Smooth muscle cell (in vitro differentiated cells): ENCODE measurements around the gene NR5A2. TPM values are rescaled to one million over a fixed set of nuclear protein-coding genes. Genes with fewer than 3 reads are reported as not detected.

Experiments used
- DNase-seq: peaks from one replicate; lab custom pipeline; 2025; ENCODE audit not compliant: unreplicated experiment; lab: John Stamatoyannopoulos, UW
- H2AFZ ChIP-seq: fragments of 200-600 bp; sonication (generic); 2 replicates; pipeline ENCODE4 v1.6.0; 2016; ENCODE audit warnings: antibody characterized with exemption, low read depth, mild to moderate bottlenecking
- H3F3A ChIP-seq: fragments of 200-600 bp; sonication (generic); 2 replicates; pipeline ENCODE4 v1.6.0; 2017; ENCODE audit warnings: antibody characterized with exemption, low read depth
- H3K27ac ChIP-seq: fragments of 200-600 bp; sonication (generic); 2 replicates; pipeline ENCODE4 v1.5.1; 2016; ENCODE audit warnings: low read depth, mild to moderate bottlenecking
- H3K27me3 ChIP-seq: fragments of 200-600 bp; sonication (generic); 2 replicates; pipeline ENCODE4 v1.6.1; 2016; ENCODE audit warnings: low read depth, mild to moderate bottlenecking
- H3K36me3 ChIP-seq: fragments of 200-600 bp; sonication (generic); 2 replicates; pipeline ENCODE4 v1.5.1; 2016; ENCODE audit warnings: low read depth
- H3K4me1 ChIP-seq: fragments of 200-600 bp; sonication (generic); 2 replicates; pipeline ENCODE4 v1.5.1; 2016; ENCODE audit warnings: low read depth
- H3K4me2 ChIP-seq: fragments of 200-600 bp; sonication (generic); 2 replicates; pipeline ENCODE4 v1.6.0; 2016; ENCODE audit warnings: mild to moderate bottlenecking
- H3K4me3 ChIP-seq: fragments of 200-600 bp; sonication (generic); 2 replicates; pipeline ENCODE4 v1.5.1; 2016; ENCODE audit warnings: mild to moderate bottlenecking
- H3K79me2 ChIP-seq: fragments of 200-600 bp; sonication (generic); 2 replicates; pipeline ENCODE4 v1.6.0; 2016; ENCODE audit warnings: low read depth, mild to moderate bottlenecking
- H3K9ac ChIP-seq: fragments of 200-600 bp; sonication (generic); 2 replicates; pipeline ENCODE4 v1.6.0; 2016; ENCODE audit warnings: low read depth
- H3K9me3 ChIP-seq: fragments of 200-600 bp; sonication (generic); replicated peaks from 2 replicates; pipeline ENCODE4 v1.5.1; 2016; ENCODE audit warnings: low read depth
- H4K20me1 ChIP-seq: fragments of 200-600 bp; sonication (generic); 2 replicates; pipeline ENCODE4 v1.6.0; 2016; ENCODE audit warnings: low read depth
- CTCF ChIP-seq: fragments of 200-600 bp; sonication (generic); IDR thresholded peaks from 2 replicates; pipeline ENCODE4 v1.5.1; 2017; ENCODE audit warnings: borderline replicate concordance, mild to moderate bottlenecking, antibody characterized with exemption; ENCODE audit not compliant: insufficient read depth, poor library complexity, severe bottlenecking
- WGBS: methylation state at CpG from one replicate; pipeline ENCODE4 v1.1.7; 2016; ENCODE audit warnings: low lambda C conversion rate; 5-methylcytosine and 5-hydroxymethylcytosine counted together
- polyA plus RNA-seq: library from polyadenylated mRNA; unstranded; fragments of >200 nt; fragmentation: Nextera tagmentation; extraction: Ambion mirVana; gene quantifications from 2 replicates; pipeline ENCODE4 v1.2.1, GENCODE V29; 2016
- total RNA-seq: library from RNA; depleted of rRNA; stranded (reverse); fragments of >200 nt; gene quantifications from 2 replicates; pipeline ENCODE4 v1.2.3, GENCODE V29; 2014

Gene NR5A2
- total and polyA plus RNA-seq, 2 experiments from 2014 or later, result 0.14 to 0.22 TPM

DNA sequence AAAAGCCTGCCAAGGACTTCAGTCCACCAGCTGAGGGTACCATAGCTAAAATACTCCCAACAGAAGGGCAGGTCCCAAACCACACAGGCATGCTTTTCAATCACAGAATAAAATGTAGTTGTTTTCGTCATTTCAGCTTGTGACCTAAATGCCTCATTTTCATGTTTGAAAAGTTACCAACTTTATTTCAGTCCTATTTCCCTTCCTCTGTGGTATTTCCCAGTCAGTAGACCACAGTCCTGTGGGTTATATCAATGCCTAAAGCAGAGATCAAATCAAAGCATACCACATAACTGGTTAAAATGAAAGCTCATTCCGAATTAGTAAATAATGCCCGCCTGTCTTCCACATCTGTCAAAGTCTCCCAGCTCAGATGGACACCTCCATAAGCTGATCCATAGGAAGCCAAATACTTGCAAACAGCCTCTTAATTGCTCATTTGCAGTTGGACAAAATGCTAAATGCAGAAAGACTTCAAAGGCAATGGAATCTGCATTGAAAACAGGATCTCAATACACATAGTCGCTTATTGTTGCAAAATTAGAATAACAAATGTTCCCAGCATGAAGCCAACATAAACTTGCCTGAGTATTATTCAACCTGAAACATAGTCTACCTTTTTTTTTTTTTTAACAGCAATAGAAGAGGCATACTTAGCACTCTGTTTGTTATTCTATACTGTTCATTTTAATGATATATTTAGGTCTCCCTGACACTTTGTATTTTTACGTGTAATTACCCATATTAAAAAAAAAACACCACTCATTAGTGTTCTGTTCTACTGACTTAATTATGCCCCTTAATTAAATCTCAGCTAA lies 53.9 kb downstream of the NR5A2 start:
- H3K4me1 ChIP-seq, result peaks cover 8% of the 10 kb centered on the region
- no peaks in the 10 kb centered on the region for H3K79me2 ChIP-seq
- H3K27ac ChIP-seq, result no peak overlapping the region
- WGBS, result 19% methylated on average over 5 of the region's 5 CpGs
- no peak overlapping the region for H3K4me3 ChIP-seq
- H3K36me3 ChIP-seq, result no peaks in the 10 kb centered on the region
- no peak overlapping the region for H3K9ac ChIP-seq
- TF ChIP-seq CTCF, result no peak
- no peaks in the 10 kb centered on the region for H3K9me3 ChIP-seq
- peak overlapping the region; percentile 31 for H2AFZ ChIP-seq
- H4K20me1 ChIP-seq, result no peaks in the 10 kb centered on the region
- no peak for DNase-seq
- H3K27me3 ChIP-seq, result peaks cover 27% of the 10 kb centered on the region
- no peak overlapping the region for H3K4me2 ChIP-seq
- no peaks in the 10 kb centered on the region for H3F3A ChIP-seq

DNA sequence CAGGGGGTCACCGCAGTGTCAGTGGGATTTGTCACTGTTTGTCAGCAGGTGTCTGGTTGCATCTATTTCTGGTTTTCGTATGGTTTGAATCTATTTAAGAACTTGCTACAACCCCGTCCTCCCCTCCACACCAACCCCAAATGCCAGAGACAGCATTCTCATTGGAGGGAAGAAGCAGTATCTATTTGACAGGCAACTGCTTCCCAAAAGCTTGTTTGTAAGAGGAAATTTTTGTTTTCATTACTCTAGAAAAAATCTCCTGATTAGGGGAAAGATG lies 54.4 kb downstream of the NR5A2 start:
- H3K4me2 ChIP-seq, result no peak overlapping the region
- no peaks in the 10 kb centered on the region for H3K36me3 ChIP-seq
- H3K27me3 ChIP-seq, result peaks cover 27% of the 10 kb centered on the region

GRCh38 chr1:200082329-200082728 lies 54.8 kb downstream of the NR5A2 start:
- Histone ChIP-seq H3K9me3 (no peaks in the 10 kb centered on the region), H3K9ac (no peak overlapping the region), H3K4me3 (no peak overlapping the region), H3K4me2 (no peak overlapping the region), H3K36me3 (no peaks in the 10 kb centered on the region), H4K20me1 (no peaks in the 10 kb centered on the region), H3F3A (no peaks in the 10 kb centered on the region), H3K27ac (no peak overlapping the region), H3K27me3 (peaks cover 27% of the 10 kb centered on the region), H3K4me1 (peaks cover 8% of the 10 kb centered on the region), H3K79me2 (no peaks in the 10 kb centered on the region), H2AFZ (no peak overlapping the region)
- DNase-seq, result no peak
- no peak for TF ChIP-seq CTCF
- 54% methylated on average over 2 of the region's 2 CpGs for WGBS

More for the DNA sequence above, 54.4 kb downstream of the NR5A2 start:
- Histone ChIP-seq H3K4me1 (peaks cover 8% of the 10 kb centered on the region), H3F3A (no peaks in the 10 kb centered on the region), H3K27ac (no peak overlapping the region), H4K20me1 (no peaks in the 10 kb centered on the region), H3K9ac (no peak overlapping the region), H2AFZ (no peak overlapping the region), H3K79me2 (no peaks in the 10 kb centered on the region), H3K9me3 (no peaks in the 10 kb centered on the region), H3K4me3 (no peak overlapping the region)
- 21% methylated on average over 3 of the region's 3 CpGs for WGBS
- DNase-seq, result no peak
- no peak for TF ChIP-seq CTCF
